Ishikawa (cell line): ENCODE results near the gene SNTG2.

Experiments
- CEBPB ChIP-seq: IDR thresholded peaks from 2 replicates; pipeline ENCODE4 v1.6.1; 2012
- CREB1 ChIP-seq: IDR thresholded peaks from 2 replicates; pipeline ENCODE4 v1.6.1; 2012; ENCODE audit warnings: low read depth
- EGR1 ChIP-seq: IDR thresholded peaks from 2 replicates; pipeline ENCODE4 v1.6.1; 2012
- EP300 ChIP-seq: IDR thresholded peaks from 2 replicates; pipeline ENCODE4 v1.6.1; 2012; ENCODE audit warnings: borderline replicate concordance
- FOXM1 ChIP-seq: IDR thresholded peaks from 2 replicates; pipeline ENCODE4 v1.6.1; 2012; ENCODE audit warnings: low read depth, borderline replicate concordance
- NFIC ChIP-seq: IDR thresholded peaks from 2 replicates; pipeline ENCODE4 v1.6.1; 2012
- RAD21 ChIP-seq: IDR thresholded peaks from 2 replicates; pipeline ENCODE4 v1.6.1; 2012; ENCODE audit warnings: low read depth
- TAF1 ChIP-seq: IDR thresholded peaks from 2 replicates; pipeline ENCODE4 v1.6.1; 2012; ENCODE audit warnings: low read depth, mild to moderate bottlenecking
- TCF12 ChIP-seq: IDR thresholded peaks from 2 replicates; pipeline ENCODE4 v1.6.1; 2012; ENCODE audit warnings: low read depth
- TEAD4 ChIP-seq: IDR thresholded peaks from 2 replicates; pipeline ENCODE4 v1.6.1; 2012
- YY1 ChIP-seq: IDR thresholded peaks from 2 replicates; pipeline ENCODE4 v1.6.1; 2012; ENCODE audit warnings: low read depth
- ZBTB7A ChIP-seq: IDR thresholded peaks from 2 replicates; pipeline ENCODE4 v1.6.1; 2012; ENCODE audit warnings: low read depth
- TF ChIP-seq, protein P1 (sequence below): IDR thresholded peaks from 2 replicates; pipeline ENCODE4 v1.6.1; 2012; ENCODE audit warnings: low read depth, mild to moderate bottlenecking
- TF ChIP-seq, protein P2 (sequence below): IDR thresholded peaks from 2 replicates; pipeline ENCODE4 v1.6.1; 2012
- TF ChIP-seq, protein P3 (sequence below): IDR thresholded peaks from 2 replicates; pipeline ENCODE4 v1.6.1; 2012

The SNTG2 gene

DNA sequence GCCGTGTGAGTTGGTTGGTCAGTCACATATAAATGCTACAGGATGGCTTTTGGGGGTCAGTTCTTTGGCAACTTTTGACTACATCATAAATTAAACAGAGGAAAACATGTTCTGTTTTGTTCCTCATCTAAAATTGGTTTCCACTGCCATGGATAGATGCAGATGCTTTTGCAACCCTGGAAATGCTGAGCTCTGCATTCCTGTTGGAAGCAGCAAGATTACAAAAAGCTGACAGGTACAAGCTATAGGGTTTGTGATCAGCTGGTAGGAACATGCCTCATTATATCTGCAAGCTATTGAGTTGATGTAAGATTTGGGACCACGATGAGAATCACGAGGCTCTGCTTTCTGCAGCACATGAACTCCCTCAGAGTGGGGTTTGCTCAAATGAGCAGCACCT is 255.2 kb downstream of the SNTG2 start:
- TF ChIP-seq NFIC, result no peak
- no peak for TF ChIP-seq TEAD4
- TF ChIP-seq EGR1, result no peak
- TF ChIP-seq, protein P1, sequence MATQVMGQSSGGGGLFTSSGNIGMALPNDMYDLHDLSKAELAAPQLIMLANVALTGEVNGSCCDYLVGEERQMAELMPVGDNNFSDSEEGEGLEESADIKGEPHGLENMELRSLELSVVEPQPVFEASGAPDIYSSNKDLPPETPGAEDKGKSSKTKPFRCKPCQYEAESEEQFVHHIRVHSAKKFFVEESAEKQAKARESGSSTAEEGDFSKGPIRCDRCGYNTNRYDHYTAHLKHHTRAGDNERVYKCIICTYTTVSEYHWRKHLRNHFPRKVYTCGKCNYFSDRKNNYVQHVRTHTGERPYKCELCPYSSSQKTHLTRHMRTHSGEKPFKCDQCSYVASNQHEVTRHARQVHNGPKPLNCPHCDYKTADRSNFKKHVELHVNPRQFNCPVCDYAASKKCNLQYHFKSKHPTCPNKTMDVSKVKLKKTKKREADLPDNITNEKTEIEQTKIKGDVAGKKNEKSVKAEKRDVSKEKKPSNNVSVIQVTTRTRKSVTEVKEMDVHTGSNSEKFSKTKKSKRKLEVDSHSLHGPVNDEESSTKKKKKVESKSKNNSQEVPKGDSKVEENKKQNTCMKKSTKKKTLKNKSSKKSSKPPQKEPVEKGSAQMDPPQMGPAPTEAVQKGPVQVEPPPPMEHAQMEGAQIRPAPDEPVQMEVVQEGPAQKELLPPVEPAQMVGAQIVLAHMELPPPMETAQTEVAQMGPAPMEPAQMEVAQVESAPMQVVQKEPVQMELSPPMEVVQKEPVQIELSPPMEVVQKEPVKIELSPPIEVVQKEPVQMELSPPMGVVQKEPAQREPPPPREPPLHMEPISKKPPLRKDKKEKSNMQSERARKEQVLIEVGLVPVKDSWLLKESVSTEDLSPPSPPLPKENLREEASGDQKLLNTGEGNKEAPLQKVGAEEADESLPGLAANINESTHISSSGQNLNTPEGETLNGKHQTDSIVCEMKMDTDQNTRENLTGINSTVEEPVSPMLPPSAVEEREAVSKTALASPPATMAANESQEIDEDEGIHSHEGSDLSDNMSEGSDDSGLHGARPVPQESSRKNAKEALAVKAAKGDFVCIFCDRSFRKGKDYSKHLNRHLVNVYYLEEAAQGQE, result no peak
- TF ChIP-seq, protein P2, sequence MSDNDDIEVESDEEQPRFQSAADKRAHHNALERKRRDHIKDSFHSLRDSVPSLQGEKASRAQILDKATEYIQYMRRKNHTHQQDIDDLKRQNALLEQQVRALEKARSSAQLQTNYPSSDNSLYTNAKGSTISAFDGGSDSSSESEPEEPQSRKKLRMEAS, result no peak
- TF ChIP-seq CEBPB, result no peak
- TF ChIP-seq ZBTB7A, result no peak
- TF ChIP-seq TAF1, result no peak
- TF ChIP-seq, protein P3, sequence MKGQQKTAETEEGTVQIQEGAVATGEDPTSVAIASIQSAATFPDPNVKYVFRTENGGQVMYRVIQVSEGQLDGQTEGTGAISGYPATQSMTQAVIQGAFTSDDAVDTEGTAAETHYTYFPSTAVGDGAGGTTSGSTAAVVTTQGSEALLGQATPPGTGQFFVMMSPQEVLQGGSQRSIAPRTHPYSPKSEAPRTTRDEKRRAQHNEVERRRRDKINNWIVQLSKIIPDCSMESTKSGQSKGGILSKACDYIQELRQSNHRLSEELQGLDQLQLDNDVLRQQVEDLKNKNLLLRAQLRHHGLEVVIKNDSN, result no peak
- no peak for TF ChIP-seq FOXM1
- no peak for TF ChIP-seq RAD21
- TF ChIP-seq CREB1, result no peak

DNA sequence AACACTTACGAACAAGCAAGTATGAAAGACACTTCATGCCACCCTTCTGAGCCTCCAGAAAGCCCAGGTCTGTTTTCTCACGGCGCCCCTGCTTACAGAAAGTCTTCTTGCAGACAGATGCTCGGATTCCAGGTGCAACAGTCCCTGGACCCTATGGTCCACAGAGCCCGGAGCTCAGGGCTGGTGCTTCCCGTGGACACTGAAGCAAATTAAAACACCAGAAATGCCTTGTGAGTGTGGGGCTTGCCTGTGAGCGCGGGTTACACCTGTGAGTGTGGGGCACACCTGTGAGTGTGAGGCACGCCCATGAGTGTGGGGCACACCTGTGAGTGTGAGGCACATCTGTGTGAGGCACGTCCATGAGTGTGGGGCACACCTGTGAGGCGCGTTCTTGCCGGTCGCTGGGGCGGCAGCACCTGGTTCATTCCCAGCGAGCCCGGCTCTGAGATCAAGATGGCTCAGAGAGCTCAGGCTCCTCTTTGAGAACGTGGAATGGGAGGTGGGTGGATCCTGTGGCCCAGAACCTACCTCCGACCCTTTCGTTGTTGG is 257.4 kb downstream of the SNTG2 start:
- TF ChIP-seq, protein P3, result no peak
- TF ChIP-seq, protein P1, result no peak
- TF ChIP-seq TAF1, result no peak
- TF ChIP-seq ZBTB7A, result no peak
- TF ChIP-seq EP300, result no peak
- no peak for TF ChIP-seq CREB1
- no peak for TF ChIP-seq EGR1
- no peak for TF ChIP-seq YY1
- no peak for TF ChIP-seq CEBPB
- TF ChIP-seq, protein P2, result no peak
- no peak for TF ChIP-seq TEAD4
- TF ChIP-seq TCF12, result no peak
- TF ChIP-seq FOXM1, result no peak
- TF ChIP-seq RAD21, result no peak
- no peak for TF ChIP-seq NFIC

DNA sequence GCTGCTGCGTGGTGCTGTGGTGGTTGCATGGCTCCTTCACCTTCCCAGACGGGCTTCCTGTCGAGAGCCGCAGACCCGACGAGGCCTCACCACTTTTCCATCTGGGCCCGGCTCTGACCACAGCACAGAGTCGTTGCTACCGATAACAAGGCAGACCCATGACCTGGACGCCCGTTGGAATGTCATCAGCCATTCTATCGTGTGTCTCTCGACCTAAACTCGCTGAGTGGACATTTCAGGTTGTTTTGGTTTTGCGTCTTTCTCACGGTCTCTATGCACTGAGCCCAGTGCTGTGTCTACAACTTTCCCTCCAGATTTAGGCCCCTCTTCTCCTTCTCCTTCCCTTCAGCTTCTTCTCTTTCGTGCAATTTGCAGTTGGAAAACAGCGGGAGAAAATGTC is 257.9 kb downstream of the SNTG2 start:
- TF ChIP-seq TEAD4 (no peak), EGR1 (no peak), CREB1 (no peak), FOXM1 (no peak), ZBTB7A (no peak), YY1 (no peak), EP300 (no peak), CEBPB (no peak), RAD21 (no peak), TAF1 (no peak), NFIC (no peak), TCF12 (no peak)
- TF ChIP-seq, protein P3, result no peak
- TF ChIP-seq, protein P2, result no peak
- TF ChIP-seq, protein P1, result no peak

DNA sequence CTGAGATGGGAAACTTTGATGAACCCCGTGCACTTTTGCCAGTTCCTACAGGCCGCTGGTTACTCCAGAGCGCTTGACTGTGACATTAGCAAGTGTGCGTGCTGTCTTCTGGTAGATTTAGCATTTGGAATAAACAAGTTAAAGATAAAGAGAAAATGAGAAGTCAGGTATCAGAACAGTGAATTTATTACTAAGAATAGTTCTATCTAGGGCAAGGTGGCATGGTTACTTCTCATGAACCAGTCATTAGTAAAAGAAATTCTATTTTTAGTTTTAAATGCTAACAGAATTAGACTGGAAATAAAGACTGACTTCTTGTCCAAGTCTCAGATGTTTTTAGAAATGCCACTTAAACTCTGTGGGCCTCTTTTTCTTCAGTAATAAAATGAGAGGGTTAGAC is 258.6 kb downstream of the SNTG2 start:
- TF ChIP-seq, protein P3, result no peak
- TF ChIP-seq EP300 (no peak), TEAD4 (no peak), ZBTB7A (no peak), YY1 (no peak), EGR1 (no peak), CEBPB (no peak), TCF12 (no peak)
- TF ChIP-seq, protein P1, result no peak
- TF ChIP-seq, protein P2, result no peak
